Measurements from ENCODE around the gene METTL22. TPM values are rescaled to one million over a fixed set of nuclear protein-coding genes. Genes with fewer than 3 reads are reported as not detected.

METTL22 gene
- total and polyA plus RNA-seq, 4 donors, result 6.5 to 17.9 (median 14.4) TPM

DNA sequence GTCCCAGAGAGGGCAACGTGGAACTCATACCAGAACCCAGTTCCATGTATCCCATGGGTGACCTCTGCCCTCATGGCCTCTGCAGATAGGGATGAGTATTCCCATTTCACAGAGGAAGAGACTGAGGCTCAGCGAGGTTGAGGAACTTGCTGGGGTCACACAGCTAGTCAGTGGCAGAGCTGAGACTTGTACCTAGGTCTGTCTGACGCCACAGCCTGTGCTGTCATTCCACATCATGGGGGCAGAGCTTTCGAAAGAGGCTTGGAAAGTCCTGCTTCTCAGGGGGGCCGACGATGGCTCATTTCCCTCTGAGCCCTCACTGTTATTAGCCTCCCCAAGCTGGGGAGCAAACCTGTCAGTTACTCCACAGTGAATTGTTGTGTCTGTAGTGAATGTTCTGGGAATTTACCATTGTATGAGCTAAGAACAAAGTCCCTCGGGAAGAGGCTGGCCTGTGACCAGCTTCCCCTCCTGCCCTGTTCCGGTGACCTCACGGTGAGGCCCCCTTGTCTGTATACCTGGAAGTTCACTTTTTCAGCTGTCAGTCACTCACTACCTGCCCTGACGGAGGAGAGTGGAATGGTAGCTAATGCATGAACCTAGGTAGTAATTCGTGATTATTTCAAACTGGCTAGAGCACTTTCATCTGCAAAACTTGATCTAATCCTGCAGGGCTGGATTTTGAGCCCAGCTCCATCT is 8.9 kb downstream of the METTL22 start (continued):
- TF ChIP-seq ZBTB33 (IDR thresholded peaks at IDR 0.05), result no peak
- TF ChIP-seq, protein P1, sequence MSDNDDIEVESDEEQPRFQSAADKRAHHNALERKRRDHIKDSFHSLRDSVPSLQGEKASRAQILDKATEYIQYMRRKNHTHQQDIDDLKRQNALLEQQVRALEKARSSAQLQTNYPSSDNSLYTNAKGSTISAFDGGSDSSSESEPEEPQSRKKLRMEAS (IDR thresholded peaks at IDR 0.05), result no peak
- no peak for TF ChIP-seq ATF3 (IDR thresholded peaks at IDR 0.05)
- no peak for TF ChIP-seq SP1 (IDR thresholded peaks at IDR 0.05)
- TF ChIP-seq, protein P2, sequence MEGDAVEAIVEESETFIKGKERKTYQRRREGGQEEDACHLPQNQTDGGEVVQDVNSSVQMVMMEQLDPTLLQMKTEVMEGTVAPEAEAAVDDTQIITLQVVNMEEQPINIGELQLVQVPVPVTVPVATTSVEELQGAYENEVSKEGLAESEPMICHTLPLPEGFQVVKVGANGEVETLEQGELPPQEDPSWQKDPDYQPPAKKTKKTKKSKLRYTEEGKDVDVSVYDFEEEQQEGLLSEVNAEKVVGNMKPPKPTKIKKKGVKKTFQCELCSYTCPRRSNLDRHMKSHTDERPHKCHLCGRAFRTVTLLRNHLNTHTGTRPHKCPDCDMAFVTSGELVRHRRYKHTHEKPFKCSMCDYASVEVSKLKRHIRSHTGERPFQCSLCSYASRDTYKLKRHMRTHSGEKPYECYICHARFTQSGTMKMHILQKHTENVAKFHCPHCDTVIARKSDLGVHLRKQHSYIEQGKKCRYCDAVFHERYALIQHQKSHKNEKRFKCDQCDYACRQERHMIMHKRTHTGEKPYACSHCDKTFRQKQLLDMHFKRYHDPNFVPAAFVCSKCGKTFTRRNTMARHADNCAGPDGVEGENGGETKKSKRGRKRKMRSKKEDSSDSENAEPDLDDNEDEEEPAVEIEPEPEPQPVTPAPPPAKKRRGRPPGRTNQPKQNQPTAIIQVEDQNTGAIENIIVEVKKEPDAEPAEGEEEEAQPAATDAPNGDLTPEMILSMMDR (IDR thresholded peaks at IDR 0.05; ENCODE audit: low read depth, low read length, missing input control), result no peak
- no peak for TF ChIP-seq TAF1 (conservative IDR thresholded peaks at IDR 0.05)

- TF ChIP-seq ZBTB33 (IDR thresholded peaks at IDR 0.05), result no peak
- no peak for TF ChIP-seq HNF4G (IDR thresholded peaks at IDR 0.05)
- TF ChIP-seq SP1 (IDR thresholded peaks at IDR 0.05), result no peak
- TF ChIP-seq, protein P1 (IDR thresholded peaks at IDR 0.05), result no peak
- TF ChIP-seq GABPA (IDR thresholded peaks at IDR 0.05 in 1 of 2, conservative IDR thresholded peaks at IDR 0.05 in 1 of 2), result no peak
- DNase-seq (ENCODE audit: low spot score), result no peak
- no peaks in the 10 kb centered on the region for H3K27me3 ChIP-seq (ENCODE audit: control insufficient read depth in 4 of 4, insufficient read depth in 4 of 4, low read length in 3 of 4)
- H3K36me3 ChIP-seq (ENCODE audit: control insufficient read depth in 4 of 4, insufficient read depth in 3 of 4, low read depth in 1 of 4, low read length in 3 of 4), result peaks cover 12 to 73% (median 41%) of the 10 kb centered on the region in 4 donors
- H3K9ac ChIP-seq (ENCODE audit: low read depth in 1 of 2, low read length in 2 of 2), result no peak overlapping the region
- H3K9me3 ChIP-seq (ENCODE audit: control insufficient read depth in 4 of 4, low read length in 3 of 4), result no peaks in the 10 kb centered on the region
- H3K27ac ChIP-seq (ENCODE audit: low read depth in 1 of 2, low read length in 2 of 2), result peak overlapping the region in 1 of 2 donors; percentile 64
- no peak overlapping the region for H3K4me3 ChIP-seq (ENCODE audit: low read depth in 1 of 3, low read length in 3 of 3)
- WGBS, result 92% methylated on average over 9 of the region's 9 CpGs
- no peaks in the 10 kb centered on the region for H3K4me1 ChIP-seq (ENCODE audit: control insufficient read depth in 4 of 4, insufficient read depth in 4 of 4, low read length in 3 of 4)
Measured at GRCh38 chr16:8631373-8631772, 9.9 kb downstream of the METTL22 start.

GRCh38 chr16:8631818-8632465 is 10.4 kb downstream of the METTL22 start:
- no peak for DNase-seq (ENCODE audit: low spot score)
- Histone ChIP-seq H3K4me3 (ENCODE audit: low read depth in 1 of 3, low read length in 3 of 3) (no peak overlapping the region), H3K4me1 (ENCODE audit: control insufficient read depth in 4 of 4, insufficient read depth in 4 of 4, low read length in 3 of 4) (no peaks in the 10 kb centered on the region), H3K9ac (ENCODE audit: low read depth in 1 of 2, low read length in 2 of 2) (no peak overlapping the region), H3K27me3 (ENCODE audit: control insufficient read depth in 4 of 4, insufficient read depth in 4 of 4, low read length in 3 of 4) (no peaks in the 10 kb centered on the region), H3K9me3 (ENCODE audit: control insufficient read depth in 4 of 4, low read length in 3 of 4) (no peaks in the 10 kb centered on the region), H3K27ac (ENCODE audit: low read depth in 1 of 2, low read length in 2 of 2) (peak overlapping the region in 1 of 2 donors; percentile 64), H3K36me3 (ENCODE audit: control insufficient read depth in 4 of 4, insufficient read depth in 3 of 4, low read depth in 1 of 4, low read length in 3 of 4) (peaks cover 12 to 77% (median 45%) of the 10 kb centered on the region in 4 donors)
- 65% methylated on average over 15 of the region's 15 CpGs for WGBS
- no peak for TF ChIP-seq FOXA2 (IDR thresholded peaks at IDR 0.05)
- TF ChIP-seq GABPA (IDR thresholded peaks at IDR 0.05 in 1 of 2, conservative IDR thresholded peaks at IDR 0.05 in 1 of 2), result no peak
- no peak for TF ChIP-seq RXRA (IDR thresholded peaks at IDR 0.05)
- no peak for TF ChIP-seq NR2F2 (IDR thresholded peaks at IDR 0.05)
- TF ChIP-seq HNF4A (conservative IDR thresholded peaks at IDR 0.05), result no peak
- no peak for TF ChIP-seq REST (IDR thresholded peaks at IDR 0.05)
- TF ChIP-seq SP1 (IDR thresholded peaks at IDR 0.05), result no peak
- no peak for TF ChIP-seq RAD21 (IDR thresholded peaks at IDR 0.05)
- TF ChIP-seq, protein P2 (IDR thresholded peaks at IDR 0.05; ENCODE audit: low read depth, low read length, missing input control), result no peak

Data from liver (tissue), 9 donors.